HEK293 (cell line): ENCODE measurements around the gene RBM14.

Source experiments
- CTCF ChIP-seq: fragments of 450-650 bp; formaldehyde crosslinking; IDR thresholded peaks from 2 replicates; pipeline ENCODE4 v1.5.1; 2016; ENCODE audit warnings: missing biosample characterization, missing genetic modification characterization
- INSM2 ChIP-seq: fragments of 450-650 bp; formaldehyde crosslinking; IDR thresholded peaks from 2 replicates; pipeline ENCODE4 v1.5.1; 2016; ENCODE audit warnings: missing biosample characterization, missing genetic modification characterization
- SCRT2 ChIP-seq: fragments of 450-650 bp; formaldehyde crosslinking; IDR thresholded peaks from 2 replicates; pipeline ENCODE4 v1.5.1; 2016; ENCODE audit warnings: missing biosample characterization, missing genetic modification characterization
- SP2 ChIP-seq: fragments of 450-650 bp; formaldehyde crosslinking; IDR thresholded peaks from 2 replicates; pipeline ENCODE4 v1.5.1; 2016; ENCODE audit warnings: missing biosample characterization, missing genetic modification characterization
- ZNF169 ChIP-seq: fragments of 450-650 bp; formaldehyde crosslinking; IDR thresholded peaks from 2 replicates; pipeline ENCODE4 v1.5.1; 2016; ENCODE audit warnings: missing biosample characterization, missing genetic modification characterization
- ZNF184 ChIP-seq: fragments of 450-650 bp; IDR thresholded peaks from 2 replicates; pipeline ENCODE4 v1.5.1; 2018; ENCODE audit warnings: missing biosample characterization, mild to moderate bottlenecking, missing genetic modification characterization
- ZNF274 ChIP-seq, 2 experiments: fragments of 200-500 bp in 1 of 2; fragments of 450-650 bp in 1 of 2; sonication (Bioruptor generic) in 1 of 2; formaldehyde crosslinking in 1 of 2; IDR thresholded peaks; 2 replicates each; pipeline versions ENCODE4 v1.5.1 to v1.6.1; 2014 to 2016; ENCODE audit warnings: borderline replicate concordance in 1 of 2, inconsistent platforms in 1 of 2, low read length in 1 of 2, missing biosample characterization in 1 of 2, missing genetic modification characterization in 1 of 2
- ZNF280C ChIP-seq: fragments of 450-650 bp; formaldehyde crosslinking; IDR thresholded peaks from 2 replicates; pipeline ENCODE4 v1.5.1; 2016; ENCODE audit warnings: missing biosample characterization, missing genetic modification characterization
- ZNF311 ChIP-seq: fragments of 450-650 bp; formaldehyde crosslinking; IDR thresholded peaks from 2 replicates; pipeline ENCODE4 v1.5.1; 2017; ENCODE audit warnings: missing biosample characterization, missing genetic modification characterization, borderline replicate concordance
- ZNF747 ChIP-seq: fragments of 450-650 bp; formaldehyde crosslinking; IDR thresholded peaks from 2 replicates; pipeline ENCODE4 v1.5.1; 2016; ENCODE audit warnings: missing biosample characterization, missing genetic modification characterization
- ZSCAN16 ChIP-seq: fragments of 450-650 bp; formaldehyde crosslinking; IDR thresholded peaks from 2 replicates; pipeline ENCODE4 v1.5.1; 2016; ENCODE audit warnings: missing biosample characterization, missing genetic modification characterization
- TF ChIP-seq, protein P1 (sequence below): fragments of 450-650 bp; formaldehyde crosslinking; IDR thresholded peaks from 2 replicates; pipeline ENCODE4 v1.5.1; 2017; ENCODE audit warnings: missing biosample characterization, missing genetic modification characterization
- TF ChIP-seq, protein P2 (sequence below): sonication (generic); formaldehyde crosslinking; IDR thresholded peaks from 2 replicates; pipeline ENCODE4 v1.8.1; 2022; ENCODE audit warnings: mild to moderate bottlenecking, moderate library complexity, missing genetic modification reagents
- TF ChIP-seq, protein P3 (sequence below): fragments of 450-650 bp; formaldehyde crosslinking; IDR thresholded peaks from 2 replicates; pipeline ENCODE4 v1.5.1; 2016; ENCODE audit warnings: missing biosample characterization, missing genetic modification characterization

- TF ChIP-seq CTCF, result no peak
- no peak for TF ChIP-seq ZNF169
- TF ChIP-seq, protein P1, sequence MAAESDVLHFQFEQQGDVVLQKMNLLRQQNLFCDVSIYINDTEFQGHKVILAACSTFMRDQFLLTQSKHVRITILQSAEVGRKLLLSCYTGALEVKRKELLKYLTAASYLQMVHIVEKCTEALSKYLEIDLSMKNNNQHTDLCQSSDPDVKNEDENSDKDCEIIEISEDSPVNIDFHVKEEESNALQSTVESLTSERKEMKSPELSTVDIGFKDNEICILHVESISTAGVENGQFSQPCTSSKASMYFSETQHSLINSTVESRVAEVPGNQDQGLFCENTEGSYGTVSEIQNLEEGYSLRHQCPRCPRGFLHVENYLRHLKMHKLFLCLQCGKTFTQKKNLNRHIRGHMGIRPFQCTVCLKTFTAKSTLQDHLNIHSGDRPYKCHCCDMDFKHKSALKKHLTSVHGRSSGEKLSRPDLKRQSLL, result no peak
- TF ChIP-seq ZNF311 (tag by site-specific recombination), result no peak
- no peak for TF ChIP-seq ZNF280C (tag by site-specific recombination)
- TF ChIP-seq SP2 (tag by site-specific recombination), result no peak
- no peak for TF ChIP-seq ZNF747 (tag by site-specific recombination)
- TF ChIP-seq, protein P2, sequence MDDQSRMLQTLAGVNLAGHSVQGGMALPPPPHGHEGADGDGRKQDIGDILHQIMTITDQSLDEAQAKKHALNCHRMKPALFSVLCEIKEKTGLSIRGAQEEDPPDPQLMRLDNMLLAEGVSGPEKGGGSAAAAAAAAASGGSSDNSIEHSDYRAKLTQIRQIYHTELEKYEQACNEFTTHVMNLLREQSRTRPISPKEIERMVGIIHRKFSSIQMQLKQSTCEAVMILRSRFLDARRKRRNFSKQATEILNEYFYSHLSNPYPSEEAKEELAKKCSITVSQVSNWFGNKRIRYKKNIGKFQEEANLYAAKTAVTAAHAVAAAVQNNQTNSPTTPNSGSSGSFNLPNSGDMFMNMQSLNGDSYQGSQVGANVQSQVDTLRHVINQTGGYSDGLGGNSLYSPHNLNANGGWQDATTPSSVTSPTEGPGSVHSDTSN, result no peak
- TF ChIP-seq, protein P3, sequence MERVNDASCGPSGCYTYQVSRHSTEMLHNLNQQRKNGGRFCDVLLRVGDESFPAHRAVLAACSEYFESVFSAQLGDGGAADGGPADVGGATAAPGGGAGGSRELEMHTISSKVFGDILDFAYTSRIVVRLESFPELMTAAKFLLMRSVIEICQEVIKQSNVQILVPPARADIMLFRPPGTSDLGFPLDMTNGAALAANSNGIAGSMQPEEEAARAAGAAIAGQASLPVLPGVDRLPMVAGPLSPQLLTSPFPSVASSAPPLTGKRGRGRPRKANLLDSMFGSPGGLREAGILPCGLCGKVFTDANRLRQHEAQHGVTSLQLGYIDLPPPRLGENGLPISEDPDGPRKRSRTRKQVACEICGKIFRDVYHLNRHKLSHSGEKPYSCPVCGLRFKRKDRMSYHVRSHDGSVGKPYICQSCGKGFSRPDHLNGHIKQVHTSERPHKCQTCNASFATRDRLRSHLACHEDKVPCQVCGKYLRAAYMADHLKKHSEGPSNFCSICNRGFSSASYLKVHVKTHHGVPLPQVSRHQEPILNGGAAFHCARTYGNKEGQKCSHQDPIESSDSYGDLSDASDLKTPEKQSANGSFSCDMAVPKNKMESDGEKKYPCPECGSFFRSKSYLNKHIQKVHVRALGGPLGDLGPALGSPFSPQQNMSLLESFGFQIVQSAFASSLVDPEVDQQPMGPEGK (tag by site-specific recombination), result no peak
- TF ChIP-seq INSM2 (tag by site-specific recombination), result no peak
- no peak for TF ChIP-seq ZNF274 (IDR thresholded peaks at IDR 0.05; ENCODE audit: low read length)
- no peak for TF ChIP-seq ZNF274 (tag by site-specific recombination; IDR thresholded peaks at IDR 0.05; ENCODE audit: borderline replicate concordance)
- no peak for TF ChIP-seq SCRT2
- no peak for TF ChIP-seq ZNF184 (tag by site-specific recombination)
- no peak for TF ChIP-seq ZSCAN16 (tag by site-specific recombination)
Measured at GRCh38 chr11:66600631-66601233, 15.7 kb upstream of the RBM14 start.
